HepG2 (cell line): ENCODE results near the gene KCNAB2. TPM values are rescaled to one million over a fixed set of nuclear protein-coding genes. Genes with fewer than 3 reads are reported as not detected.

Experiments
- ATAC-seq: fragments of 200-7000 bp; cut with Tn5 transposase; 3 replicates; pipeline ENCODE4 v1.9.1; 2020; ENCODE audit warnings: mild to moderate bottlenecking, moderate library complexity
- BruUV-seq: library from RNA; stranded (reverse); fragments of 400-500 nt; replicated peaks from 2 replicates; lab custom pipeline; 2021; lab: Mats Ljungman, UMichigan
- CTCF ChIA-PET: fragments of 300-600 bp; formaldehyde crosslinking; extraction: SDS; loops from one replicate; lab custom pipeline; 2021; ENCODE audit warnings: low total read pairs, inconsistent platforms, low intra/inter-chr PET ratio; lab: Yijun Ruan, JAX
- POLR2A ChIA-PET: fragments of 350-600 bp; sonication (Branson Sonifier 250); formaldehyde crosslinking; loops from one replicate; lab custom pipeline; 2020; ENCODE audit warnings: antibody characterized with exemption, inconsistent platforms; lab: Yijun Ruan, JAX
- DNase-seq: peaks from one replicate; pipeline ENCODE4 v3.0.0-alpha.2; 2015; ENCODE audit warnings: low spot score
- FAIRE-seq: peaks from 3 replicates; lab custom pipeline; 2011; peaks lifted over from hg19 to GRCh38; lab: Jason Lieb, UNC
- H2AFZ ChIP-seq: one replicate; pipeline ENCODE4 v1.6.1; 2011; ENCODE audit warnings: low read length, inconsistent platforms
- H3K27ac ChIP-seq: fragments of 300-600 bp; 3 replicates; pipeline ENCODE4 v1.8.0; 2011; ENCODE audit warnings: mixed run types, mild to moderate bottlenecking, mixed read lengths, low read length, inconsistent platforms; ENCODE audit not compliant: insufficient read depth; ENCODE audit errors: extremely low read length
- H3K27me3 ChIP-seq, 2 experiments: fragments of 200-600 bp in 1 of 2; 2 replicates in 1 of 2; 3 replicates in 1 of 2; pipeline versions ENCODE4 v1.6.0 to v1.8.0; 2011; ENCODE audit warnings: low read length in 2 of 2, mild to moderate bottlenecking in 2 of 2, moderate library complexity in 2 of 2, inconsistent platforms in 1 of 2; ENCODE audit not compliant: insufficient read depth in 2 of 2, control insufficient read depth in 1 of 2
- H3K36me3 ChIP-seq, 2 experiments: fragments of 200-600 bp in 1 of 2; replicated peaks in 1 of 2; 2 replicates in 1 of 2; 3 replicates in 1 of 2; pipeline versions ENCODE4 v1.5.1 to v1.8.0; 2011; ENCODE audit warnings: low read length in 2 of 2, inconsistent platforms in 1 of 2; ENCODE audit not compliant: insufficient read depth in 2 of 2, control insufficient read depth in 1 of 2
- H3K4me1 ChIP-seq: 2 replicates; pipeline ENCODE4 v1.5.1; 2012; ENCODE audit warnings: low read length, inconsistent platforms; ENCODE audit not compliant: insufficient read depth
- H3K4me2 ChIP-seq: 2 replicates; pipeline ENCODE4 v1.6.0; 2011; ENCODE audit warnings: low read depth, low read length, inconsistent platforms
- H3K4me3 ChIP-seq, 3 experiments: fragments of 200-600 bp in 1 of 3; sonication (generic), shearing (Covaris generic) in 1 of 3; replicated peaks in 1 of 3; 2 replicates each; pipeline ENCODE4 v1.5.1; 2011 to 2016; ENCODE audit warnings: low read length in 3 of 3, inconsistent platforms in 2 of 3, low read depth in 2 of 3, mild to moderate bottlenecking in 2 of 3, control low read depth in 1 of 3, mixed read lengths in 1 of 3; ENCODE audit not compliant: insufficient read depth in 1 of 3
- H3K79me2 ChIP-seq: one replicate; pipeline ENCODE4 v1.6.1; 2011; ENCODE audit warnings: low read length, inconsistent platforms; ENCODE audit not compliant: insufficient read depth
- H3K9ac ChIP-seq: 2 replicates; pipeline ENCODE4 v1.6.0; 2011; ENCODE audit warnings: mild to moderate bottlenecking, low read depth, low read length, inconsistent platforms; ENCODE audit not compliant: insufficient read depth
- H3K9me3 ChIP-seq: 2 replicates; pipeline ENCODE4 v1.5.1; 2012; ENCODE audit warnings: mild to moderate bottlenecking, low read length
- H4K20me1 ChIP-seq: 2 replicates; pipeline ENCODE4 v1.6.0; 2011; ENCODE audit warnings: inconsistent platforms, mild to moderate bottlenecking, low read length, moderate library complexity; ENCODE audit not compliant: insufficient read depth
- GZF1 ChIP-seq: sonication (generic); formaldehyde crosslinking; IDR thresholded peaks from 2 replicates; pipeline ENCODE4 v1.5.1; 2020; ENCODE audit warnings: mild to moderate bottlenecking, missing genetic modification reagents
- MAX ChIP-seq: IDR thresholded peaks from 2 replicates; pipeline ENCODE4 v1.6.1; 2012; ENCODE audit warnings: inconsistent platforms
- STAG1 ChIP-seq: sonication (generic); formaldehyde crosslinking; IDR thresholded peaks from 2 replicates; pipeline ENCODE4 v1.4.0; 2020; ENCODE audit warnings: missing genetic modification reagents
- ZNF253 ChIP-seq: sonication (generic); formaldehyde crosslinking; IDR thresholded peaks from 2 replicates; pipeline ENCODE4 v1.8.0; 2022; ENCODE audit warnings: mild to moderate bottlenecking, missing genetic modification reagents, borderline replicate concordance
- WGBS: methylation state at CpG from one replicate; pipeline ENCODE4 v1.1.6; 2017; ENCODE audit warnings: low lambda C conversion rate; 5-methylcytosine and 5-hydroxymethylcytosine counted together
- in situ Hi-C: cut with HindIII; loops from 2 replicates; pipeline ENCODE4 v1.10.0; 2017; ENCODE audit warnings: low pct_unique_long_range_greater_than_20kb; ENCODE audit not compliant: extremely low pct_ligation_motif_present
- intact Hi-C: fragments of 100-400 bp; cut with micrococcal nuclease; formaldehyde crosslinking; loops from one replicate; pipeline ENCODE4 v1.10.0; 2022; ENCODE audit not compliant: unreplicated experiment
- polyA plus RNA-seq, 8 experiments: library from polyadenylated mRNA; depleted of rRNA in 3 of 8; stranded (reverse) in 7 of 8; unstranded in 1 of 8; fragments of >200 nt; fragmentation: Illumina TruSeq in 4 of 8; extraction: Trizol in 4 of 8; gene quantifications; 2 replicates each; pipeline versions ENCODE4 v1.2.1 to v1.2.3, GENCODE V29; 2011 to 2016; ENCODE audit warnings: low read depth in 4 of 8, missing spikeins in 1 of 8, mixed read lengths in 1 of 8; ENCODE audit not compliant: insufficient read depth in 1 of 8
- total RNA-seq, 5 experiments: library from RNA; depleted of rRNA; stranded (reverse); fragments of >200 nt; fragmentation: Illumina TruSeq; extraction: Trizol; gene quantifications; 2 replicates each; pipeline ENCODE4 v1.2.3, GENCODE V29; 2016; ENCODE audit warnings: low read depth in 1 of 5
- TF ChIP-seq, protein P1 (sequence below): sonication (generic); formaldehyde crosslinking; IDR thresholded peaks from 2 replicates; pipeline ENCODE4 v1.5.1; 2020; ENCODE audit warnings: missing genetic modification reagents, mild to moderate bottlenecking, borderline replicate concordance
- TF ChIP-seq, protein P2 (sequence below): sonication (generic); formaldehyde crosslinking; IDR thresholded peaks from 2 replicates; pipeline ENCODE4 v1.5.0; 2020; ENCODE audit warnings: mild to moderate bottlenecking, missing genetic modification reagents, moderate library complexity

The KCNAB2 gene
- total and polyA plus RNA-seq, 2 of the 13 experiments (the other 11 are each of a cell fraction or from before 2014, with no cell fraction given): 6.2 to 8.8 TPM

DNA sequence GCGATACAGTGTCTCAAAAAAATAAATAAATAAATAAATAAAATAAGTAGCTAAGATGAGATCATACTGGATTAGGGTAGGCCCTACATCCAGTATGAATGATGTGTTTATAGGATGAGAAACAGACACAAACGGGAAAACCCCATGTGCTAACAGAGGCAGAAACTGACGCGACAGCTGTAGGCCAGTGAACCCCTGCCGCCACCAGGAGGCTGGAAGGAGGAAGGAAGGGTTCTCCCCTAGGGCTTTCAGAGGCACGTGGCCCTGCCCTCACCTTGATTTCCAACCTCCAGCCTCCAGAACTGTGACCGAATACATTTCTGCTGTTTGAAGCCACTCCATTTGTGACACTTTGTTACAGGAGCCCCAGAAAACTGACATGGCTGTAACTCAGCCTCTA is 95.9 kb downstream of the KCNAB2 start:
- H3K79me2 ChIP-seq: no peaks in the 10 kb centered on the region
- H3K9me3 ChIP-seq: no peaks in the 10 kb centered on the region
- CTCF ChIA-PET: no interaction called here
- no peak overlapping the region for H3K4me3 ChIP-seq
- H2AFZ ChIP-seq: no peak overlapping the region
- H4K20me1 ChIP-seq: 0 out of 2 replicates have a peak, but pooled peaks cover 8% of the 10 kb centered on the region
- H3K27me3 ChIP-seq: peaks cover 14 to 77% of the 10 kb centered on the region in 2 experiments
- 25% methylated on average over 6 of the region's 7 CpGs for WGBS
- POLR2A ChIA-PET: no interaction called here
- in situ Hi-C loops (no loop called here), intact Hi-C loops (no loop called here)
- ATAC-seq (peak; percentile 67), FAIRE-seq (no peak), DNase-seq (no peak)
- 0 out of 2 replicates have a peak, but pooled peaks have one; percentile 21 for TF ChIP-seq MAX
- TF ChIP-seq, protein P1, sequence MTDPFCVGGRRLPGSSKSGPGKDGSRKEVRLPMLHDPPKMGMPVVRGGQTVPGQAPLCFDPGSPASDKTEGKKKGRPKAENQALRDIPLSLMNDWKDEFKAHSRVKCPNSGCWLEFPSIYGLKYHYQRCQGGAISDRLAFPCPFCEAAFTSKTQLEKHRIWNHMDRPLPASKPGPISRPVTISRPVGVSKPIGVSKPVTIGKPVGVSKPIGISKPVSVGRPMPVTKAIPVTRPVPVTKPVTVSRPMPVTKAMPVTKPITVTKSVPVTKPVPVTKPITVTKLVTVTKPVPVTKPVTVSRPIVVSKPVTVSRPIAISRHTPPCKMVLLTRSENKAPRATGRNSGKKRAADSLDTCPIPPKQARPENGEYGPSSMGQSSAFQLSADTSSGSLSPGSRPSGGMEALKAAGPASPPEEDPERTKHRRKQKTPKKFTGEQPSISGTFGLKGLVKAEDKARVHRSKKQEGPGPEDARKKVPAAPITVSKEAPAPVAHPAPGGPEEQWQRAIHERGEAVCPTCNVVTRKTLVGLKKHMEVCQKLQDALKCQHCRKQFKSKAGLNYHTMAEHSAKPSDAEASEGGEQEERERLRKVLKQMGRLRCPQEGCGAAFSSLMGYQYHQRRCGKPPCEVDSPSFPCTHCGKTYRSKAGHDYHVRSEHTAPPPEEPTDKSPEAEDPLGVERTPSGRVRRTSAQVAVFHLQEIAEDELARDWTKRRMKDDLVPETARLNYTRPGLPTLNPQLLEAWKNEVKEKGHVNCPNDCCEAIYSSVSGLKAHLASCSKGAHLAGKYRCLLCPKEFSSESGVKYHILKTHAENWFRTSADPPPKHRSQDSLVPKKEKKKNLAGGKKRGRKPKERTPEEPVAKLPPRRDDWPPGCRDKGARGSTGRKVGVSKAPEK: no peak
- TF ChIP-seq ZNF253 (CRISPR knock-in tag): no peak
- TF ChIP-seq STAG1: peak; percentile 38
- no peak for TF ChIP-seq GZF1 (CRISPR knock-in tag)
- TF ChIP-seq, protein P2, sequence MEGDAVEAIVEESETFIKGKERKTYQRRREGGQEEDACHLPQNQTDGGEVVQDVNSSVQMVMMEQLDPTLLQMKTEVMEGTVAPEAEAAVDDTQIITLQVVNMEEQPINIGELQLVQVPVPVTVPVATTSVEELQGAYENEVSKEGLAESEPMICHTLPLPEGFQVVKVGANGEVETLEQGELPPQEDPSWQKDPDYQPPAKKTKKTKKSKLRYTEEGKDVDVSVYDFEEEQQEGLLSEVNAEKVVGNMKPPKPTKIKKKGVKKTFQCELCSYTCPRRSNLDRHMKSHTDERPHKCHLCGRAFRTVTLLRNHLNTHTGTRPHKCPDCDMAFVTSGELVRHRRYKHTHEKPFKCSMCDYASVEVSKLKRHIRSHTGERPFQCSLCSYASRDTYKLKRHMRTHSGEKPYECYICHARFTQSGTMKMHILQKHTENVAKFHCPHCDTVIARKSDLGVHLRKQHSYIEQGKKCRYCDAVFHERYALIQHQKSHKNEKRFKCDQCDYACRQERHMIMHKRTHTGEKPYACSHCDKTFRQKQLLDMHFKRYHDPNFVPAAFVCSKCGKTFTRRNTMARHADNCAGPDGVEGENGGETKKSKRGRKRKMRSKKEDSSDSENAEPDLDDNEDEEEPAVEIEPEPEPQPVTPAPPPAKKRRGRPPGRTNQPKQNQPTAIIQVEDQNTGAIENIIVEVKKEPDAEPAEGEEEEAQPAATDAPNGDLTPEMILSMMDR (CRISPR knock-in tag): peak; percentile 41
- no peak overlapping the region for H3K27ac ChIP-seq
- no peaks in the 10 kb centered on the region for H3K36me3 ChIP-seq
- no peaks in the 10 kb centered on the region for H3K4me1 ChIP-seq
- no peak overlapping the region for H3K4me2 ChIP-seq
- no TSS peak for BruUV-seq
- no peak overlapping the region for H3K9ac ChIP-seq
